Nephron progenitor cell (in vitro differentiated cells): Measurements from ENCODE around the gene MARK2.

Experiments used
- DNase-seq: peaks from one replicate; pipeline ENCODE4 v3.0.0; 2021
- H3K27ac Mint-ChIP-seq: 2 replicates; pipeline ENCODE4 v1.8.0; 2021; ENCODE audit warnings: mild to moderate bottlenecking, moderate library complexity, mixed read lengths
- H3K27me3 Mint-ChIP-seq: 2 replicates; pipeline ENCODE4 v1.8.0; 2021; ENCODE audit warnings: mild to moderate bottlenecking, low read depth, mixed read lengths; ENCODE audit not compliant: poor library complexity
- H3K36me3 Mint-ChIP-seq: 2 replicates; pipeline ENCODE4 v1.8.0; 2021; ENCODE audit warnings: low read depth, mixed read lengths
- H3K4me1 Mint-ChIP-seq: 2 replicates; pipeline ENCODE4 v1.8.0; 2021; ENCODE audit warnings: mixed read lengths
- H3K4me3 Mint-ChIP-seq: 2 replicates; pipeline ENCODE4 v1.8.0; 2021; ENCODE audit warnings: mild to moderate bottlenecking, moderate library complexity, mixed read lengths
- H3K9me3 Mint-ChIP-seq: 2 replicates; pipeline ENCODE4 v1.8.0; 2021; ENCODE audit warnings: mild to moderate bottlenecking, moderate library complexity, mixed read lengths
- TF ChIP-seq, protein P1 (sequence below): fragments of 200-600 bp; sonication (generic); IDR thresholded peaks from 2 replicates; pipeline ENCODE4 v1.5.0; 2021; ENCODE audit warnings: antibody characterized with exemption

MARK2 gene

DNA sequence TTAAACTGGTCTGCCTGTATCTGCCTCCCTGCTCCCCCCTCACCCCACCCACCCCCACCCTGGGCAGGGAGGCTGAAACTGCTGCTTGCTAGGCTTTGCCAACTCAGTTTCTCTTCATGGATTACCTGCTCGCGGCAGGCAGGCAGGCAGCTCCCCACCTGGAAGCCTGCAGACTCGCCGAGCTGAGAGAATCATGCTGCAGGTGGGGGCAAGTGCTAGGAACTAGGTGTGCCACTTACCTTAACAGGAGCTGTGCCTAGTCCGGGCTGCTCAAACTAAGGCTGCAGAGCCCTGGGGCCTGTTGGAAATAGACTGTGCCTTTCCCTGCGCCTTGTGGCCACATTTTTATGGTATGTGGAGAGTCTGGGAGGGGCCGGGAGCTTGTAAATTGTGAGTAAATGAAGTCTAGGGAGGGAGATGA is 30.3 kb downstream of the MARK2 start:
- H3K4me1 Mint-ChIP-seq: peaks cover 90% of the 10 kb centered on the region
- no peaks in the 10 kb centered on the region for H3K9me3 Mint-ChIP-seq
- H3K4me3 Mint-ChIP-seq: no peak overlapping the region
- H3K27me3 Mint-ChIP-seq: no peaks in the 10 kb centered on the region
- TF ChIP-seq, protein P1, sequence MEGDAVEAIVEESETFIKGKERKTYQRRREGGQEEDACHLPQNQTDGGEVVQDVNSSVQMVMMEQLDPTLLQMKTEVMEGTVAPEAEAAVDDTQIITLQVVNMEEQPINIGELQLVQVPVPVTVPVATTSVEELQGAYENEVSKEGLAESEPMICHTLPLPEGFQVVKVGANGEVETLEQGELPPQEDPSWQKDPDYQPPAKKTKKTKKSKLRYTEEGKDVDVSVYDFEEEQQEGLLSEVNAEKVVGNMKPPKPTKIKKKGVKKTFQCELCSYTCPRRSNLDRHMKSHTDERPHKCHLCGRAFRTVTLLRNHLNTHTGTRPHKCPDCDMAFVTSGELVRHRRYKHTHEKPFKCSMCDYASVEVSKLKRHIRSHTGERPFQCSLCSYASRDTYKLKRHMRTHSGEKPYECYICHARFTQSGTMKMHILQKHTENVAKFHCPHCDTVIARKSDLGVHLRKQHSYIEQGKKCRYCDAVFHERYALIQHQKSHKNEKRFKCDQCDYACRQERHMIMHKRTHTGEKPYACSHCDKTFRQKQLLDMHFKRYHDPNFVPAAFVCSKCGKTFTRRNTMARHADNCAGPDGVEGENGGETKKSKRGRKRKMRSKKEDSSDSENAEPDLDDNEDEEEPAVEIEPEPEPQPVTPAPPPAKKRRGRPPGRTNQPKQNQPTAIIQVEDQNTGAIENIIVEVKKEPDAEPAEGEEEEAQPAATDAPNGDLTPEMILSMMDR: no peak
- no peak for DNase-seq
- peak overlapping the region; percentile 42 for H3K27ac Mint-ChIP-seq
- peaks cover 16% of the 10 kb centered on the region for H3K36me3 Mint-ChIP-seq

DNA sequence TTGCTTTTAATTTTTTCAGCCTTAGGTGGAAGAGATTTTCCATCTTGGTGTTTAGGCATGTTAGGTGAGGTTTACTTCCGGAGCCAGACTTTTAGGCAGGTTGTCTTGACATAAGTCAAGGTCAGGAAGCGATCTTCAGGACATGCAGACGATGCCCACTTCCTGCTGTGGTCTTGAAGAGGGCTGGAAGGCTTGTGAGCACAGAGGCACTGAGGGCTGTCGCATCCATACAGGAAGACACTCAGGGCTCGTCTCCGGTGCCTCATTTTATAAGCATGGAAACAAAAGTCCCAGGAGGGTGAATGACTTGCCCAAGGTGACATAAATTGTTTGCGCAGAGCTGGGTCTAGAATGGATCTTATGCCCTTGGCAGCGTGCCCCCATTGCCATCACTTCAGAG is 30.8 kb downstream of the MARK2 start:
- H3K9me3 Mint-ChIP-seq: no peaks in the 10 kb centered on the region
- TF ChIP-seq, protein P1: no peak
- peaks cover 95% of the 10 kb centered on the region for H3K4me1 Mint-ChIP-seq
- no peak overlapping the region for H3K4me3 Mint-ChIP-seq
- DNase-seq: no peak
- no peaks in the 10 kb centered on the region for H3K27me3 Mint-ChIP-seq
- H3K36me3 Mint-ChIP-seq: peaks cover 21% of the 10 kb centered on the region
- peak overlapping the region; percentile 76 for H3K27ac Mint-ChIP-seq

DNA sequence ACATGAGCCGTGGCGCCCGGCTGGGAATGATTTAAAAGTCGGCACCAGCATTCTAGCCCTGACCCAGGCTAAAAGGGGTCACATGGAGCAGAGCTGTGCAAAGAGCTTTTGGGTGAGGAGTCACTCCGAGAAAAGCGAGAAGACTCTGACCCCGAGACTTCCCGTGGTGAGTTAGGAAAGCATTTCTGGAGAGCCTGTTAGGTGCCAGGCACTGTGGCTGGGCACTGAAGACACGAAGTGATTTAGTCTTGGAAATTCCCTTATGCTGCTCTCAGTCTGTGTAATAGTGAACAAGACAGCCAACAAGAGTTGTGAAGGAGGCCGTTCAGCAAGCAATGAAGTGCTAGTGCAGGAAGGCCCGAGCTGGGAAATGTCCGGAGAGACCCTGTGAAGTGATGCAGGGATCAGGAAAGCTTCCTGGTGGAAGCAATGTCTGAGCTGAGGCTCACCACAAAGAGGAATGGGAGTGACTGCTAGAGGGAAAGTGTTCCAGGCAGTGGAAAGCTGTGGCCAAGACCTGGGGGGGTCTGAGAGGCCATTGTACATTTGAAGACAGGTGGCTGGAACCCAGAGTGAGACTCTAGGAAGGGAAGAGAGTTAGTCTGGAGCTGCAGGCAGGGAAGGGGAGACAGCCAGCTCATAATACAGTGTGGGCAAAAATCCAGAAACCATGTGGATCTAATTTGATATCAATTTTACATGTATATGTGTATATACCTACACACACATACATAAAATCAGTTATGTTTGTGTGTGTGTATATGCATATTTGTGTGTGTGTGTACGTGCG is 31.6 kb downstream of the MARK2 start:
- peak overlapping the region; percentile 76 for H3K27ac Mint-ChIP-seq
- no peaks in the 10 kb centered on the region for H3K9me3 Mint-ChIP-seq
- TF ChIP-seq, protein P1: no peak
- H3K27me3 Mint-ChIP-seq: no peaks in the 10 kb centered on the region
- H3K36me3 Mint-ChIP-seq: peaks cover 23% of the 10 kb centered on the region
- H3K4me3 Mint-ChIP-seq: peak overlapping the region; percentile 64
- H3K4me1 Mint-ChIP-seq: peaks cover 93% of the 10 kb centered on the region
- no peak for DNase-seq

DNA sequence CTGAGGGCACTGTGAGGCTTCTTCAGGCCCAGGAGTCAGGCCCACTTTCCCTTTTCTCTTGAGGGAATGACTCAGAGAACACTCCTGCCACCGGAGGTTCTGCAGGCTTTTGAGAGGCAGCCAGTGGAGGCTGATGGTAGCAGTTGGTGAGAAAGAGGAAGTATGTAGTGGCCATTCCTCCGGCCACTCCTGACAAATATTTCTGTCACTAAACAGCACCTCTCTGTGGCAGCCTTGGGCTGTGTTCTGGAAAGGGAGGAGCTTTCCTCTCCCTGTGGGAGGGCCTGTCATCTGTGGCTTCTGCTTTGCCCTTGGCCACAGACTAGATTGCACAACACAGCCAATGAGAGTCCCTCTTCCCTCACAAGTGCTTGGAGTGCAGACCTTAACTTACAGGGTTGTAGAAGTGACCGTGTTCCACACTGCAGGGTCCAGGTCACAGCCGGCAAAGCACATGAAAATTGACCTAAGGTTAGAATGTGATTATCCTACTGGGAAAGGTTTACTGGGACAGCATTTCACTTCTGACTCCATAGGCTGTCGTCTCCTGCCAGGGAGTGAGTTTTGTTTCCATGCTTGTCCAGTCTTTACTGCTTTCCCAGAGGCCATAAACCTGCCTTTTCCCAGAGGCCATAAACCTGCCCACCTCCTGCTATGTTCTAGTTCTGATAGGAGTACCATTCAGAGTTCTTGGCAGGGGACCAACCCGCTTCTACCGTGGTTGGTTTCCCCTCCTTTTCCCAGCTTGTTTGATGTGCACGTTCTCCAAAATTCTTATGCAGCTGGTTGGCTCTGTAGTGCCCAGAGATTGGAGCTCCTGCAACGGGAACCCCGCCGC is 33.3 kb downstream of the MARK2 start:
- H3K4me1 Mint-ChIP-seq: peaks cover 79% of the 10 kb centered on the region
- H3K36me3 Mint-ChIP-seq: peaks cover 25% of the 10 kb centered on the region
- TF ChIP-seq, protein P1: no peak
- peak; percentile 67 for DNase-seq
- H3K4me3 Mint-ChIP-seq: peak overlapping the region; percentile 68
- H3K27me3 Mint-ChIP-seq: no peaks in the 10 kb centered on the region
- H3K27ac Mint-ChIP-seq: peak overlapping the region; percentile 98
- H3K9me3 Mint-ChIP-seq: no peaks in the 10 kb centered on the region

DNA sequence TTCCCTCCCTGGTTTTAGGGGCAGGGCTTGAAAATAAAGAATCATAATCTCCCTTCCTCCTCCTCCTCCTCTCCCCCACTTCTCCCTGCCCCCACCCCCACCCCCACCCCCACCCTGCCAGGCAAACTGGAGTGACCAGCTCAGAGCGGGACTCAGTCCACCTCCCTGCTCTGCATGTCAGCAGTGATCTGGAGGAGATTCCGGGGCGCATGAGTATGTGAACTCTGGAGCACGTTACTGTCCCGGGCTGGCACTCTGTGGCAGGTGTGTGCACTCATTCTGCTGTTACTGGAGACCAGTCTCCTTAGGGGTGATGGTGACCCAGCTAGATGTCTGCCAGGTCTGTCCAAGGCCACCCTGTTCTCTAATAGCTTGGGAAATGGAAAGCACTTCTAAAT is 33.9 kb downstream of the MARK2 start:
- no peaks in the 10 kb centered on the region for H3K9me3 Mint-ChIP-seq
- peak overlapping the region; percentile 68 for H3K4me3 Mint-ChIP-seq
- H3K27me3 Mint-ChIP-seq: no peaks in the 10 kb centered on the region
- TF ChIP-seq, protein P1: no peak
- H3K4me1 Mint-ChIP-seq: peaks cover 76% of the 10 kb centered on the region
- no peak for DNase-seq
- H3K36me3 Mint-ChIP-seq: peaks cover 21% of the 10 kb centered on the region
- peak overlapping the region; percentile 82 for H3K27ac Mint-ChIP-seq
